ENCODE measurements around the gene KRTAP10-10.

DNA sequence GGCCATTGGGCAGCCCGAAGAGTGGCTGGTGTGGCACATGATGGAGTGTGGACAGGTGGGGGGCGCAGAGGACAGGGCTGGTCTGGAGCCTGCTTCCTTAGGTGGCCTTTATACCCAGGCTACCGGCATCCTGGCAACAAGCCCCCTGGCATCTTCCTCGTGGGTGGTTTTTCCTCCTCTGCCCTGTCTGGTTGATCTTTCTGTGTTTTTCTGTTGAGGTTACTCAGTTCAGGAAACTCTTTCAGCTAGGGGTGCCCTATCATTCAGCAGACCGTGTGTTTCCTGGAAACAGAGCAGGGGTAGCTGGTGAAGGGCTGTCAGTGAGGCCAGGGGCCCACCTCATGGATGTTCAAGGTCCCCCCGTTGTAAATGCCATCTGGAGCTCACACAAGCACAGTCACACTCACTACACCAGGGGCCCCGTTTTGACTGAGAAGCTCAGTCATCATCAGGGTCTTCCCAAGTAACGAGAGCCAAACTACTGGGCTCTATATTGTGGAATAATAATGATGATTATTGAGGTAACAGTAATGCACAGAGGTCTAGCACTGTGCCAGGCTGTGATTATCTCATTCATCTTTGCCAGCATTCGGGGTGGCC is 17.5 kb downstream of the KRTAP10-10 start, which contains the start of gene KRTAP12-4:
- TF ChIP-seq, protein P1, sequence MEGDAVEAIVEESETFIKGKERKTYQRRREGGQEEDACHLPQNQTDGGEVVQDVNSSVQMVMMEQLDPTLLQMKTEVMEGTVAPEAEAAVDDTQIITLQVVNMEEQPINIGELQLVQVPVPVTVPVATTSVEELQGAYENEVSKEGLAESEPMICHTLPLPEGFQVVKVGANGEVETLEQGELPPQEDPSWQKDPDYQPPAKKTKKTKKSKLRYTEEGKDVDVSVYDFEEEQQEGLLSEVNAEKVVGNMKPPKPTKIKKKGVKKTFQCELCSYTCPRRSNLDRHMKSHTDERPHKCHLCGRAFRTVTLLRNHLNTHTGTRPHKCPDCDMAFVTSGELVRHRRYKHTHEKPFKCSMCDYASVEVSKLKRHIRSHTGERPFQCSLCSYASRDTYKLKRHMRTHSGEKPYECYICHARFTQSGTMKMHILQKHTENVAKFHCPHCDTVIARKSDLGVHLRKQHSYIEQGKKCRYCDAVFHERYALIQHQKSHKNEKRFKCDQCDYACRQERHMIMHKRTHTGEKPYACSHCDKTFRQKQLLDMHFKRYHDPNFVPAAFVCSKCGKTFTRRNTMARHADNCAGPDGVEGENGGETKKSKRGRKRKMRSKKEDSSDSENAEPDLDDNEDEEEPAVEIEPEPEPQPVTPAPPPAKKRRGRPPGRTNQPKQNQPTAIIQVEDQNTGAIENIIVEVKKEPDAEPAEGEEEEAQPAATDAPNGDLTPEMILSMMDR (IDR thresholded peaks at IDR 0.05; ENCODE audit: insufficient read depth, low read depth, low read length), result no peak
- TF ChIP-seq EZH2 (IDR thresholded peaks at IDR 0.05; ENCODE audit: insufficient read depth, low read length), result no peak

All from astrocyte (in vitro differentiated cells and primary cell).